NCI-H146 treated with DMSO at 0.1 percent for 48 hours (cell line): ENCODE measurements around the gene CD248.
"Not testable (repeated sequence)": the region's sequence is repeated elsewhere in the genome, so short reads cannot be mapped to it uniquely, and the experiment has no call there.

ENCODE experiments used
- DNase-seq: peaks from one replicate; lab custom pipeline; 2025; ENCODE audit not compliant: unreplicated experiment; lab: John Stamatoyannopoulos, UW

CD248 gene, protein sequence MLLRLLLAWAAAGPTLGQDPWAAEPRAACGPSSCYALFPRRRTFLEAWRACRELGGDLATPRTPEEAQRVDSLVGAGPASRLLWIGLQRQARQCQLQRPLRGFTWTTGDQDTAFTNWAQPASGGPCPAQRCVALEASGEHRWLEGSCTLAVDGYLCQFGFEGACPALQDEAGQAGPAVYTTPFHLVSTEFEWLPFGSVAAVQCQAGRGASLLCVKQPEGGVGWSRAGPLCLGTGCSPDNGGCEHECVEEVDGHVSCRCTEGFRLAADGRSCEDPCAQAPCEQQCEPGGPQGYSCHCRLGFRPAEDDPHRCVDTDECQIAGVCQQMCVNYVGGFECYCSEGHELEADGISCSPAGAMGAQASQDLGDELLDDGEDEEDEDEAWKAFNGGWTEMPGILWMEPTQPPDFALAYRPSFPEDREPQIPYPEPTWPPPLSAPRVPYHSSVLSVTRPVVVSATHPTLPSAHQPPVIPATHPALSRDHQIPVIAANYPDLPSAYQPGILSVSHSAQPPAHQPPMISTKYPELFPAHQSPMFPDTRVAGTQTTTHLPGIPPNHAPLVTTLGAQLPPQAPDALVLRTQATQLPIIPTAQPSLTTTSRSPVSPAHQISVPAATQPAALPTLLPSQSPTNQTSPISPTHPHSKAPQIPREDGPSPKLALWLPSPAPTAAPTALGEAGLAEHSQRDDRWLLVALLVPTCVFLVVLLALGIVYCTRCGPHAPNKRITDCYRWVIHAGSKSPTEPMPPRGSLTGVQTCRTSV

DNA sequence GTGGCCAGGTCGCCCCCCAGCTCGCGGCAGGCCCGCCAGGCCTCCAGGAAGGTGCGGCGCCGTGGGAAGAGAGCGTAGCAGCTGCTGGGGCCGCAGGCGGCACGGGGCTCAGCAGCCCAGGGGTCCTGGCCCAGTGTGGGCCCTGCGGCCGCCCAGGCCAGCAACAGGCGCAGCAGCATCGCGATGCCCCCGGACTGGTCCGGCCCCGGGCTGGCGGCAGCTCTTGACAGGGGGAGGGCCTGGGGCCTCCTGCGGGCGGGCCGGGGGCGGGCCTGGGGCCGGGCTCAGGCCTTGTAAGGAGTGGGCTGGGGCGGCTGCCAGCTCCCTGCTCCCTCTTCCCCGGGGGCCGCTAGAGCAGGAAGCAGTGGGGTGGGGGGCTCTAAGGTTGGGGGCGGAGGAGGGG is at the start of gene CD248:
CD248 (minus strand) TSS at position 196 of the 403 bp plus-strand sequence; CDS start at position 179, 17 bp downstream.
- no peak for DNase-seq

DNA sequence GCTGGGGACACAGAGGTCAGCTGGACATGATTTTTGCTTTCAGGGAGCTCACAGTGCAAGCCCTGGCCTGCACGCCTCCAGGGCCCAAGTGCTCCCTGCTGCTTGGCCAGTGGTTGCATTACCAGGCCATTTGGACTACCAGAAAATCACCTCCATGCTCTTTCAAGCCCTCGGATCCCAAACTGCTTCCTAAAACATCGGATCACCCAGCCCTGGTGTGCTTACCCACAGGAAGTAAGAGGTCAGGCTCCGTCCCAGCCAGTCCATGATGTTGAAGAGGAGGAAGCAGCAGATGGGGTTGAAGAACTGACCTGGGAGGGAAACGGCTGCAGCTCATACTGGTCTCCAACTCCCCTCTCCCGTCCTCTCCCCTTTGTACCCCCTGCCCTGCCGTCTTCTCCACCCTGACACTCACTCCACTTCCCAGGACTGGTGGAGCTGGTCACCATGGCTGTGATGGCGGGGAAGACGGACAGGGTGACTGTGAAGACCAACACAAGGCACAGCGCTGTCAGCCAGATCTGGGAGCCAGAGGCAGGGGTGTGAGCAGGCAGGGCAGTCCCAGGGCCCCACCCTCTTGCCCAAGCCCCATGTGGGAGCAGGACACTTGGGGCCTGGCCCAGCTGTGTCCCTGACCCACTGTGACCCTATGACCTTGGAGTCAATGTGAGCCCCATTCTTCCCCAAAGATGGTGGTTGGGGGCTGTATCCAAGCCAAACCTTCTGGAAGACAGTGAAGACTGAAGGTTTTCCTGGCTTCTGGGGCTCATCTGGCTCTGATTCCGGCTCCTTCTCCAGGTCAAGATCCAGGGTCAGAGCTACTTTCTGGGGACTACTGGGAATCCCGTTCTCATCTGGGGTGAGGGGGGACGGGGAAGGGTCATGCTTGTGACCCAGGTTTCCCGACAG is 49.1 kb upstream of the CD248 start:
- no peak for DNase-seq

DNA sequence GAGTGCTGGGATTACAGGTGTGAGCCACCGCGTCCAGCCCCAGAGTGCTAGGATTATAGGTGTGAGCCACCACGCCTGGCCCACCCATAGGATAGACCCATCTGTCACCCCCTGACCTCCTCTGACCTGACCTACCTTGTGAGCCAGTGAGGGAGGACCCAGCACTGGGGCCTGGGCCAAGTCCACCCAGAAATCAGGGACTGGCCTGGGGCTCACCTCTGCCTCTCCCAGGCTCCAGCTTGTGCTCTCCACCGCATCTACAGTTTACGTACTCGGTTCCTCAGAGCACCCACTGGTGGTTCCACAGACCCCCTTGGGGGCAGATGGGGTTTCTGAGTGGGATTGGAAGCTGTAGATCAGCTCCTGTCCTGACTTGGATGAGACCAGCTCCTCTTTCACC is 48.3 kb upstream of the CD248 start:
- no peak for DNase-seq

DNA sequence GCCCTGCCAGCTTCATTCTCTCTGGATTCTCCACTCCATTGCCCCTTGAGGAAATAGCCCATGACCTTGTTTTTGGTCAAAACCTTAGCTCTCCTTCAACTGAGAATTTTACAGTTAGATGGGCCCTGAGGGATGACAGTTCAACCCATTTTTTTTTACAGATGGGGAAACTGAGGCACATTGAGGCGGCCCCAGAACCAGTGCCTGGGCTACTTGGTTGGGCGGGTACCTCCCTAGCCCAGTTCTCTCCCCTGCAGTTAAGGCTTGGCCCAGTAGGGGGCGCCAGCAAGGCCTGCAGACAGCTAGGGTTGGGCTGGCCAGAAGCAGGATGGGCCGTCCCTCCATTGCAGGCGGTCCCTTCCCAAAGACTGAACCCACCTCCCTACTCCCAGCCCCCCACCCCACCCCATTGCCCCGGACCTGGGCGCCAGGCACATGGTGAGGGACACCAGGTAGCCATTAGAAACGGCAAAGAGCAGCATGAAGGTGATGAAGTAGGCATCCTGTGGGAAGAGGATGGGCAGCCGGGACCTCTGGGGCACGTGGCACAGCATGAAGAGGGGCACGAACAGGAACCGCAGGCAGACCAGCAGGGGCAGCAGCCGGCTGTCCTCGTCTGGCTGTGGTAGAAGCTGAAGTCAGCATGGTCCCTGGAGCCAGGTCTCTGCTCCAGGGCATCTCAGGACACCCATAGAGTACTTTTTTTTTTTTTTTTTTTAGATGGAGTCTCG is 47.1 kb upstream of the CD248 start:
- no peak for DNase-seq

DNA sequence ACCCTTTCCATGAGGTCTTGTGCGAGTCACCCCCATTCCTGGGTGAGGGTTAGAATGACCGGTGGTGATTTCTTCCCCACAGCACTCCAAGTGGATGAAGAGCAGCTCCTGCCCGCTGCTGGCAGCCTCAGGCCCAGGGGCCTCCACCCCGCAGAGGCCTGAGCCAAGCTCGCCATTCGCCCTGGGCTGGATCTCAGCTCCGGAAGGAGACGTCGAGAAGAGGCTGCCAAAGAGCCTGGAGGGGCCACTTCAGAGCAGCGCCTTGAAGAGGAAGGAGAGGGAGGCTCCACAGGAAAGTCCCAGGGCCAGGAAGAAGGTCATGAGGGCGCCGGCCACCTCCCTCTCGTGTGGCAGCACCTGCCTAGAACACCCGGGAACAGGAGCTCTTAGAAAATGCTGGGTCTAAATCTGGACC is 46.4 kb upstream of the CD248 start:
- DNase-seq = no peak

DNA sequence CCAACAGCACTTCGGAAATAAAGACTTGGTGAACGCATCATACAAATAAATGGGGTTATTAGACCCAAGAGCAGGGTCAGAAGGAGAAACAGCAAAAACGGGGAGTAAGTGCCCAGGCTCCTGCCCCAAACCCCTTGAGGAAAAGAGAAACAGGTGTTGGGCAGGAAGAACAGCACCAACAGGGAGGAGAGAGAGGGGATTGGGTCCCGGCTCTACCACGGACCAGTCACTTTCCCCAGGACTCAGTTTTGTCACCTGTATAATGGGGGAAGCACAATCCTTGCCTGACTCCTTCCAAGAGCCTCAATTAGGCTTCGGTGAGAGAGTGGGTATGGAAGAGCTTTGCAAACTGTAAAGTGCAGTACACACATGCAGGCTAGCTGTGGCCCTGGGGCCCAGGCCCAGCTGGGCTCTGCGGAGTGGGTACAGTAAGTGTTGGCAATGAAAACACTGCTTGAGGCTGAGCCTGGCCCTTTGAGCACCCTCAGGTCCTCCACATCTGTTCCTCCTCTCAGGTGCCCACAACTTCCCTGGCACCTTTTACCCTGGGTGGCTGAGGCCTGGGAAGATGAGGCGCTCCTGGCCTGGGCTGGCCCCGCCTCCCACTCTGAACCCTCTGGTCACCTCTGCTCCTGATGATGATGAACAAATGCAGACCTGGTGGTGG is 45.8 kb upstream of the CD248 start:
- no peak for DNase-seq

DNA sequence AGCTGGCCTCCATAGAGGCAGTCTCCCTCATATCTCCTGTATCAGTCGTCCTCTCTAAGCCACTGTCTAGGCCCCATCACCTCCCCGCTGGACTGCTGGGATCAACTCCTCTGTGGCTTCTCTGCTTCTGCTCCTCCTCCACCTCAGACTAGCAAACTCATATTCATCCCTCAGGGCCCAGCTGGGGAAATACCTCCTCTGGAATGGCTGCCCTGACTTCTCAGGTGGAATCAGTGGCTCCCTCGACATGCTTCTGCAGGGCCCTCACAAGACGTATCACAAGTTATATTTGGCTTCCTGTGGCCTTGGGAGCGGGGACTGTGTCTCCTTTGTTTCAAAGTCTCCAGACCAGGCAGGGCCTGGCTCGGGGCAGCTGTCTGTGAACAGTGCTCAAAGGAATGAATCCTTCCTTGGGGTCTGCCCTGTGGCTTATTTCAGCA is 44.7 kb upstream of the CD248 start:
- no peak for DNase-seq

DNA sequence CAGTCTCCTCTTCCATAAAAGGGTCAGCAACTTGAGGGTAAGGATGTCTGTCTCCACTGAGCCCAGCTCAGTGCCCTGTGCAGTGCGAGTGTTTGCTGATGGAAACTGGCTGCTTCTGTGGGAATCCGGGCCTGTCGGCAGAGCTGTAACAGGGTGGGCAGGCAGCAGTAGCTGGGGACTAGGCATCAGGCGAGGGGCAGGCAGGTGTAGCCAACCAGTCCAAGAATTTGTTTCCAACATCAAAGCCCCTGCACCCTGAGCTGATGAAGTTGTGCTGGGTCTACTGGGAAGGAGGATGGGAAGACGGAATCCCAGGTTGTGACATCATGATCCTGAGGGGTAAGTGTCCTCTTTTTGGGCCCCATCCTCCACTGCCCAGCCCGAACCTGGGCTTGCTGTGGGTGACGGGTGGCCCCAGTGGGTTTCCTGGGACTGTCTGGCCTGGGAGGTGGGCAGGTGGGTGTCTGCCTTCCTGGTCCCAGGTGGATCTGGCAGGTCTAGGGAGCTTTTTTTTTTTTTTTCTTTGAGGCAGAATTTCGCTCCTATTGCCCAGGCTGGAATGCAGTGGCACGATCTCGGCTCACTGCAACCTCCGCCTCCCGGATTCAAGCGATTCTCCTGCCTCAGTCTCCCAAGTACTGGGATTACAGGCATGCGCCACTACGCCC is 43.7 kb upstream of the CD248 start:
- DNase-seq = no peak

DNA sequence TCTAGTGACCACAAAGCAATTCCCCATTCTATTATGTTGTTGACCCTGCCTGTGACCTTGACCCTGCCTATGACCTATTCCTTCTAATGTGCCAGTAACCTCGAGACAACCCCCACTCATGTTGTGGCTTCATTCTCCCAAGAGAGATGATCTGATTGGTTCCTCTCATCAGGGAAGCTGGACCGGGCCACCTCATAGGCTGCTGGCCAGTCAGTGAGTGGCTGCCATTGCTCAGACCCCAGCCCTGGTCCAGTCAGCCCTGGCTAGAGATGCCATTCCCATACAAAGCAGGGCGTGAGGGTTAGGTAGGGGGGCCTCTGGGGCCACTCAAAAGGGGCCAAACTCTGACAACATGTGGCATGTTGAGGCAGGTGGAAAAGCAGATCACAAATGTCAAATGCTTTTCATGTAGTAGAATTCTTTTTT is 42.8 kb upstream of the CD248 start:
- no peak for DNase-seq

DNA sequence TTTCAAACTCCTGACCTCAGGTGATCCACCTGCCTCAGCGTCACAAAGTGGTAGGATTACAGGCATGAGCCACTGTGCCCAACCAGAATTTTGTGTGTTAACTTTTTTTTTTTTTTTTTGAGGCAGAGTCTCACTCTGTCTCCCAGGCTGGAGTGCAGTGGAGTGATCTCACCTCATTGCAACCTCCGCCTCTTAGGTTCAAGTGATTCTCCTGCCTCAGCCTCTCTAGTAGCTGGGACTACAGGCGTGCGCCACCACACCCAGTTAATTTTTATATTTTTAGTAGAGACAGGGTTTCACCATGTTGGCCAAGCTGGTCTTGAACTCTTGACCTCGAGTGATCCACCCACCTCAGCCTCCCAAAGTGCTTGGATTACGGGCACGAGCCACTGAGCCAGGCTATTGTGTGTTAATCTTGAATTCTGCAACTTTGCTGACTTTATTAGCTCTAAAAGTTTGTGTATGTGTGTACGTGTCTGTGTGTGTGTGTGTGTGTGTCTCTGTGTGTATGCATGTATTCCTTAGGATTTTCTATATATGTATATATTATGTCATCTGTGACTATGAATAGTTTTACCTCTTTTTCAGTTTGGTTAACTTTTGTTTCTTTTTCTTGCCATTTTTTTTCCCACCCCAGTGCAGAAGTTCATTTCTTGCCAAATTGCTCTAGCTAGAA is 33.9 kb upstream of the CD248 start:
- DNase-seq = not testable (repeated sequence)

DNA sequence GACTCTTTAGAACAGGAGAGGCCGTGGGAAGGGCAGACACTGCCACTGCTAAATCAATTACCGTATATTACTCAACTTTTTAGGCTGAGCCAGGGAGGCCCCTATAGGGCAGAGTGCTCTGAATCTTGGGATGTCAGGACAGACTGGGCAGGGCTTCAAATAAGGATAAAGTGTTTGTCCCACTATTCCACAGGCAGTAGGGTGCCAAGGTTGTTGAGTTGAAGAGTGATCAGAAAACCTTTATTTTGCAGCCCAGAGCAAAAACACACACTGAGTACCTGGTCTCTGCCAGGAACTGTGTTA is 32.2 kb upstream of the CD248 start:
- no peak for DNase-seq

DNA sequence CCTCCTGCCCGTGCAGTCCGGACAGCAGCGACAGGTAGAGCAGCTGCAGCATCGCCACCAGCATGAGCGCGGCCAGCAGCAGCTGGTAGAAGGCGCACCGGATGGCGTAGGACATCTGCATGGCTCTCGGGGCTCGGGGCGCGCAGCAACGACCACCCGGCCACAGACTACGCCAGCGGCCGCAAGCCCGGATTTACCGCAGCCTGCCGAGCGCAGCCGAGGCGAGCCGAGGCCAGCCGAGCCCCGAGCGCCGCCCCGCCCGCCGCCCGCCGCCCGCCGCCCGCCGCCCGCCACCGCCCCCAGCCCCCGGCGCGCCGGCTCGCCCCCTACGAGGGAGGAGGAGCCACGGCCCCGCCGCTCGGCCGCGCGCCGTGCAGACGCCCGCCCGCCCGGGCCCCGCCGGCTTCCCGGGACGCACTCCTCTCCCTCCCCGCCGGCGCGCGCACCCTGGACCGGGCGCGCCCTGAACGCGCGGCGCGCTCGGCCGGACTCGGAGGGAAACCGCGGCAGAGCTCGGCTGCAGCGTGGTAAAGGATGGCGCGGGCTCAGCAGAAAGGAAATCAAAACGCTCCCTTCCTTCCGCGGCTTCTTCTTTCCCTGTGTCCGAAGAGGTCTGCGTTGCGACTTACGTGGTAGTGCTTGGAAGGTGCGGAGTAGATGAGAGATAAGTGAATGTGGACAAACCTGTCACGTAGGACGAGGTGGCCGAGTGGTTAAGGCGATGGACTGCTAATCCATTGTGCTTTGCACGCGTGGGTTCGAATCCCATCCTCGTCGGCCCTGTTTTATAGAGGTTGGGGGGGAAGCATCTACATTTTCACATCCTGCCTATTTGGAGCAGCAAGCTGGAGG is 30.8 kb upstream of the CD248 start, which contains the start of gene B4GAT1:
B4GAT1 (minus strand) TSS at position 205 of the 852 bp plus-strand sequence; CDS start at position 121, 84 bp downstream.
- DNase-seq = peak; percentile 63

DNA sequence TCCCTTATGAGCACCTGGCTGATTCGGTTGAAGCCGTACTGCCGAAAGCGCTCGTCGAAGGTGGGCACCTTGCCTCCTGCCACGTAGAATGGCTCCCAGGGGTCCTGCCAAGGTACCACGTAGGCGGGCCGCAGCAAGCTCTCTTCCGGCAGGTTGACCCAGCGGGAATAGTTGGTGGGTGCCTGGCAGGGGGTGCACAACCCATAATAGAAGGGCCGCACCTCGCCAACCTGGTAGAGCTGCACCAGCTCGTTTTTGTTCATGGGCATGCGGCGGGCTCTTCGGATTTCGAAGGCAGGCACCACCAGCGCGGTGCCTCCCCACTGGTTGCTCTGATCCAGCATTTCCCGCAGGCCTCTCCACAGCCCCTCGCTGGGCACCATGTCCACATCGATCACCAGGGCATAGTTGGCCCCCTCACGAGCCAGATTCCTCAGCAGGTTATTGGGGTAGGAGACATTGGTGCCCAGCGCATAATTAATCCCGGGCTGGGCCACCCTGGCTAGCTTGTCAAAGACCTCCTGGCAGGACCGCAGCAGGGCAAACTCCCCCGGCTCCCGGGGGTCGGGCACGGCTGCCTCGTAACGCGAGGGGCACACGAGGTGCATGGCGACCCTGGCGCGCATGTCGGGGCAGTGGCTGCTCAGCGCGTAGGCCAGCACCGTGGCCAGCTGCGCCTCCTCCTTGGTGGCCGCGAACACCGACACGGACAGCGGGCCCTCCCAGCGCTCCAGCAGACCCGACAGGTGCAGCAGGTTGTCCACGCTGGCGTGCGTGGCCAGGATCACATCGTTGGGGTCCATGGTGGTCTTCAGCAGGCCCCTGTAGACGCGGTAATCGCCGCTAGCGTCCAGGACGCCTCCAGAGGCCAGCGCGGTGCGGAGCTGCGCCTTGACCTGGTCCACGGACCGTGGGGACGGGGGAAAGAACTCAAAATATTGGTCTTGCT is 29.9 kb upstream of the CD248 start:
- DNase-seq = no peak

DNA sequence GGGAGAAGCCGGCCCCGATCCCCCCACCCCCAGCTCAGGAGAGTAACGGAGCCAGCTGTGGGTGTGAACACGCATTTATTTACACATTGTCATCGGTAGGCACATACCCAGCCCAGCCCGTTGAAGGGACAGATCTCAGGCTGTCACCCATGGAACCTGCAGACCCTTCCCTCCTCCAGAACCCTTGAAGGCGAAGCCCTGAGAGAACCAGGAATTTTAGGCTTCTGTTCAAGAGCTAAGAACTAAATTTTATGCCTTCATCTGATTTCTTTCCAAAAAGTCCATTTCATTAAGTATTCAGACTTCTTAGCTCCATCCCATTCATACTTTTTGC is 28.4 kb upstream of the CD248 start:
- DNase-seq = no peak

DNA sequence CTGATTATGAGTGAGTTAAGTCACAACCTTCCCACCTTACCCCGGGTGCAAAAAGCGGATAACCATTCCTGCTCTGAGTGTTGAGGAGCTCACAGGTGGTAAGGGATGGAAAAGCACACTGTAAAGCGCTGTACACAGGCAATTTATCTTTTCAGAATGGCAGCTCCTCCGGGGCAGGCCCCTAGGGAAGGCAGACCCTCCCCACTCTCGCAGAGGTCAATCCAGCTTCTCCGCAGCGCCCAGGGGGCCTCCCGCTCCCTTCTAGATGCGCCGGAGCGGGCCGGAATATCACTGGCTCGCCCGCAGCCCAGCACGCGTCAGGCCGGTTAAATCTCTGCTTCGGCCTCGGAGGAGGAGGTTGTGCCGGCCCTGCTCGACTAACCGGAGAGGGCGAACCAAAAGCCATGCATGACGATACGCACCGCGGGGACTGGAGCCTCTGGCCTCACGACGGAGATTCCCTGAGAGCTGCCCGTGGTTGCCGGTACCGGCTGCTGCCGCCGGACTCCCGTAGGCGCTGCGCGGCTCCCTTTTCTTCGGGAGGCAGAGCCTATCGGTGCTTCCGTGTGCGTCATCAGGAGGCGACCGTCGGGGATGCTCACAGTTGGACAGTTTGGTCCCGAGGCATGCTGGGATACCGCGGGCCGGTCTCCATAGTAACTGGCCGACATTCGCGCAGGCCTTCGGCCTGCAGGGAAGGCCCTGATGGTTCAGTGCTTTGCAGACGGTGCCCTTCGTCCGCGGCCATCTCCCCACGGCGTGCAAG is 27.9 kb upstream of the CD248 start, which contains the start of gene BRMS1:
BRMS1 (minus strand) TSS at position 555 of the 766 bp plus-strand sequence. CDS start 2,870 bp downstream, outside the sequence.
- peak; percentile 79 for DNase-seq

DNA sequence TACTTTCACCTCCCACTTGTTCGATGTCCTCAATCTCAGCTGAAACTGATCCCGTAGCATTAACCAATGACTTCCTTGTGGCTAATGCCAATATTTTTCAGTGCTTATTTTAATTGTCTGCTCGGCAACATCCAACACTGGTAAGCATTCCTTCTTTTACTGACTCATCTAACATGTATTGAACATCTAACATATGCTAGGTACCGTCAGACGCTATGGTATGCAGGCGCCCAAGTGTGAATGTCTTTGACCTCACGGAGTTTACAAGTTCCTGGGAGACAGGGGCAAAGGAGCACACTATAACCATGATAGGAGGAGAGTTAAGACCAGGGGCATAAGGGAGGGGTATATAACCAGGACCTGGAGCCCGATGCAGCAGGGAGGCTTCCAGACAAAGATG is 26.3 kb upstream of the CD248 start:
- no peak for DNase-seq
